ENCODE data around the gene CHCHD6. TPM values are rescaled to one million over a fixed set of nuclear protein-coding genes. Genes with fewer than 3 reads are reported as not detected.

The CHCHD6 gene
- total RNA-seq, 4 donors from 2014 or later = 6.4 to 14.2 (median 10.3) TPM; not detected in 1

GRCh38 chr3:126723237-126723636 lies 19.2 kb downstream of the CHCHD6 start:
- Histone ChIP-seq H3K27me3 (no peaks in the 10 kb centered on the region), H3K4me1 (no peaks in the 10 kb centered on the region), H3K27ac (no peak overlapping the region), H3K4me3 (no peak overlapping the region), H3K9me3 (no peaks in the 10 kb centered on the region), H3K36me3 (no peaks in the 10 kb centered on the region)
- no peak for TF ChIP-seq POLR2A (IDR thresholded peaks at IDR 0.05)
- TF ChIP-seq, protein P1, sequence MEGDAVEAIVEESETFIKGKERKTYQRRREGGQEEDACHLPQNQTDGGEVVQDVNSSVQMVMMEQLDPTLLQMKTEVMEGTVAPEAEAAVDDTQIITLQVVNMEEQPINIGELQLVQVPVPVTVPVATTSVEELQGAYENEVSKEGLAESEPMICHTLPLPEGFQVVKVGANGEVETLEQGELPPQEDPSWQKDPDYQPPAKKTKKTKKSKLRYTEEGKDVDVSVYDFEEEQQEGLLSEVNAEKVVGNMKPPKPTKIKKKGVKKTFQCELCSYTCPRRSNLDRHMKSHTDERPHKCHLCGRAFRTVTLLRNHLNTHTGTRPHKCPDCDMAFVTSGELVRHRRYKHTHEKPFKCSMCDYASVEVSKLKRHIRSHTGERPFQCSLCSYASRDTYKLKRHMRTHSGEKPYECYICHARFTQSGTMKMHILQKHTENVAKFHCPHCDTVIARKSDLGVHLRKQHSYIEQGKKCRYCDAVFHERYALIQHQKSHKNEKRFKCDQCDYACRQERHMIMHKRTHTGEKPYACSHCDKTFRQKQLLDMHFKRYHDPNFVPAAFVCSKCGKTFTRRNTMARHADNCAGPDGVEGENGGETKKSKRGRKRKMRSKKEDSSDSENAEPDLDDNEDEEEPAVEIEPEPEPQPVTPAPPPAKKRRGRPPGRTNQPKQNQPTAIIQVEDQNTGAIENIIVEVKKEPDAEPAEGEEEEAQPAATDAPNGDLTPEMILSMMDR (IDR thresholded peaks at IDR 0.05) = no peak
- DNase-seq = no peak
- intact Hi-C loops (cut with DNase I; ENCODE audit: low total_unique reads) = no loop called here

GRCh38 chr3:126723801-126724200 lies 19.8 kb downstream of the CHCHD6 start:
- intact Hi-C loops (cut with DNase I; ENCODE audit: low total_unique reads) = no loop called here
- DNase-seq = no peak
- Histone ChIP-seq H3K9me3 (no peaks in the 10 kb centered on the region), H3K36me3 (no peaks in the 10 kb centered on the region), H3K4me3 (no peak overlapping the region), H3K27me3 (no peaks in the 10 kb centered on the region), H3K4me1 (no peaks in the 10 kb centered on the region), H3K27ac (no peak overlapping the region)
- no peak for TF ChIP-seq POLR2A (IDR thresholded peaks at IDR 0.05)

GRCh38 chr3:126728680-126729079 lies 24.6 kb downstream of the CHCHD6 start:
- no peak overlapping the region for H3K4me3 ChIP-seq
- TF ChIP-seq POLR2A (IDR thresholded peaks at IDR 0.05) = no peak
- TF ChIP-seq, protein P1 (IDR thresholded peaks at IDR 0.05) = no peak

GRCh38 chr3:126730376-126730775 lies 26.3 kb downstream of the CHCHD6 start:
- Histone ChIP-seq H3K36me3 (no peaks in the 10 kb centered on the region), H3K4me1 (no peaks in the 10 kb centered on the region), H3K4me3 (no peak overlapping the region), H3K27ac (no peak overlapping the region), H3K27me3 (no peaks in the 10 kb centered on the region), H3K9me3 (no peaks in the 10 kb centered on the region)
- DNase-seq = no peak
- intact Hi-C loops (cut with DNase I; ENCODE audit: low total_unique reads) = no loop called here
- no peak for TF ChIP-seq POLR2A (IDR thresholded peaks at IDR 0.05)
- TF ChIP-seq, protein P1 (IDR thresholded peaks at IDR 0.05) = no peak

More at GRCh38 chr3:126728680-126729079, 24.6 kb downstream of the CHCHD6 start:
- Histone ChIP-seq H3K27ac (no peak overlapping the region), H3K4me1 (no peaks in the 10 kb centered on the region), H3K36me3 (no peaks in the 10 kb centered on the region), H3K27me3 (no peaks in the 10 kb centered on the region), H3K9me3 (no peaks in the 10 kb centered on the region)
- intact Hi-C loops (cut with DNase I; ENCODE audit: low total_unique reads) = no loop called here
- no peak for DNase-seq

DNA sequence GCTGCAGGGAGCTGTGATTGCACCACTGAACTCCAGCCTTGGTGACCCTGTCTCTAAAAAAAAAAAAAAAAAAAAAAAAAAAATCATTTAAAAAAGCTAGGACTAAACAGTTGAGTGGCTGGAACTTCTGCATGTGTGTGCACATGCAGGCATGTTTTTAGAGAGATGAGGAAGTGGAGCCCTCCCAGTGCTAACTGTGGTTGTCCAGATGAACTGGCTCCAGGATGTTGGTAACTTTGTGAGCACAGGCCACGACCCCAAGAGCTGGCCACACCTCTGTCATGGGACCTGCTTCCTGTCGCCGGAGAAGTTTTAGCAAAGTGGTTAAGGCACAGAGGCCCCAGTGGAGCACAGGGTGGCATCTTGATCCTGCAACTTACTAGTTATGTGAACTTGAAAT lies 27.0 kb downstream of the CHCHD6 start:
- no peaks in the 10 kb centered on the region for H3K36me3 ChIP-seq
- DNase-seq = no peak

More for the DNA sequence above, 27.0 kb downstream of the CHCHD6 start:
- Histone ChIP-seq H3K9me3 (no peaks in the 10 kb centered on the region), H3K4me3 (no peak overlapping the region), H3K4me1 (no peaks in the 10 kb centered on the region), H3K27ac (no peak overlapping the region), H3K27me3 (no peaks in the 10 kb centered on the region)
- TF ChIP-seq POLR2A (IDR thresholded peaks at IDR 0.05) = no peak
- TF ChIP-seq, protein P1 (IDR thresholded peaks at IDR 0.05) = no peak
- intact Hi-C loops (cut with DNase I; ENCODE audit: low total_unique reads) = no loop called here
